ENCODE data around the gene TBC1D2. TPM values are rescaled to one million over a fixed set of nuclear protein-coding genes. Genes with fewer than 3 reads are reported as not detected.

Gene TBC1D2
- total RNA-seq, 1 donor from 2014 or later: 23.7 TPM

DNA sequence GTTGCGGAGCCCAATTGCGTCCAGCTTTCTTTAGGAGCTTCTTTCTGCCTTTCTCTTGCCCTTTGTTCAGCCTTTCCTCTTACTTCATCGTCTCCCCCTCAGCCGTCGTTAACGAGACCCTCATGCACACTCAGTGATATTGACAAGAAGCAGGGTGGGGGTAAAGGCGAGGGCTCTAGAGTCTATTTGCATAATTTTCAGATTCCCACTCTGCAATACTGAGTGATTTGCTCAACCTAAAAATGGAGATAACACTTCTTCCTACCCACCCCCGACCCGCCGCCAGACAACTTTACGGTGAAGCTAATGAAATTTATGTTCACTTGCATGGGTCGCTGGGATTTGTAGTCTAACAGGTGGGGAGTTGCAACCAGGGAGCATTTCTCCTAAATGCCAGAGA is 1.3 kb upstream of the TBC1D2 start:
- Mint-ChIP-seq H3K4me3 (ENCODE audit: unreplicated experiment) (peak overlapping the region; percentile 92), H3K27ac (ENCODE audit: unreplicated experiment) (peak overlapping the region; percentile 99), H3K4me1 (ENCODE audit: unreplicated experiment) (peaks cover 43% of the 10 kb centered on the region), H3K36me3 (ENCODE audit: unreplicated experiment) (no peaks in the 10 kb centered on the region), H3K27me3 (ENCODE audit: unreplicated experiment) (no peaks in the 10 kb centered on the region), H3K9me3 (ENCODE audit: unreplicated experiment) (no peaks in the 10 kb centered on the region)
- no peak for TF ChIP-seq CTCF (IDR thresholded peaks at IDR 0.05)
- DNase-seq (ENCODE audit: extremely low spot score, unreplicated experiment): no peak

- peaks cover 4% of the 10 kb centered on the region for H3K36me3 Mint-ChIP-seq (ENCODE audit: unreplicated experiment)
- DNase-seq (ENCODE audit: extremely low spot score, unreplicated experiment): no peak
- H3K4me3 Mint-ChIP-seq (ENCODE audit: unreplicated experiment): peak overlapping the region; percentile 92
- H3K27me3 Mint-ChIP-seq (ENCODE audit: unreplicated experiment): no peaks in the 10 kb centered on the region
- no peak for TF ChIP-seq CTCF (IDR thresholded peaks at IDR 0.05)
- peak overlapping the region; percentile 99 for H3K27ac Mint-ChIP-seq (ENCODE audit: unreplicated experiment)
- H3K9me3 Mint-ChIP-seq (ENCODE audit: unreplicated experiment): no peaks in the 10 kb centered on the region
- peaks cover 58% of the 10 kb centered on the region for H3K4me1 Mint-ChIP-seq (ENCODE audit: unreplicated experiment)
Measured at GRCh38 chr9:98255061-98255577, 330 bp downstream of the TBC1D2 start.

DNA sequence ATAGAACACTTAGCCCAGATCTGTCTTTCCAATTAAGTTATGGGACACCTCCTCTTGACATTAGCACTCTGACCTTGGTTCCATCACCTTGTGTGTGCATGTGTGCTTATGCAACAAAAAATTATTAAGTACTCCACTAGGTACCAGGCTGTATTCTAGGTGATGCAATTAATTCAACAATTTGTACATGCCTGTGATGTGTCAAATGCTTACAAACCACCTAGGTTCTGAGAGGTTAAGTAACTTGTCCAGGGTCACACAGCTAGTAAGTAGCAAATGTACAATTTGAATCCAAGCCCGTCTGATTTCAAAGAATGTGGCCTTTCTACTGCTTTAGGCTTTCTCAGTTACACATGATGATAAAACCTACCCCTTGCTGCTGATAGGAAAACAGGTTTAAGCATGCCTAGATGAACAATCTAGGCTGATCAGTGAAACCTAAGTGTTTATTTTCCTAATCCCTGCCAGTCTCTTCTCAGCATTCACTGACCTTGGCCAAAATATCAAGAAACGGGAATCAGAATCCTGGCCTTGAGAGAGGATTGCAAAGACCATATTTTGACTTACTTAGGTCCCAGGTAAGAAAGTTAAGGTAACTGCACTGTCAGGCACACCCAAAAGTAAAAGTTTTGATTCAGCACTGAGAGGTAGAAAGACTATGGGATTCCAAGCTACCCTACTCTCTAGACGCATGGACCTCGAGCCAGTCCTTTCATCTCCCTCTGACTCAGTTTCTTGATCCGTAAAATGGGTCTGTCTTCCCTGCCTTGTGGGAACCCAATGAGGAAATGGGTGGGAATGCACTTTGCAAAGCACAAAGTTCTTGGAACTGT is 1.0 kb downstream of the TBC1D2 start:
- Mint-ChIP-seq H3K27me3 (ENCODE audit: unreplicated experiment) (no peaks in the 10 kb centered on the region), H3K36me3 (ENCODE audit: unreplicated experiment) (peaks cover 8% of the 10 kb centered on the region), H3K27ac (ENCODE audit: unreplicated experiment) (peak overlapping the region; percentile 99), H3K9me3 (ENCODE audit: unreplicated experiment) (no peaks in the 10 kb centered on the region), H3K4me3 (ENCODE audit: unreplicated experiment) (peak overlapping the region; percentile 92), H3K4me1 (ENCODE audit: unreplicated experiment) (peaks cover 63% of the 10 kb centered on the region)
- no peak for TF ChIP-seq CTCF (IDR thresholded peaks at IDR 0.05)
- no peak for DNase-seq (ENCODE audit: extremely low spot score, unreplicated experiment)

GRCh38 chr9:98253565-98253964 is 1.9 kb downstream of the TBC1D2 start:
- peak overlapping the region; percentile 92 for H3K4me3 Mint-ChIP-seq (ENCODE audit: unreplicated experiment)
- H3K4me1 Mint-ChIP-seq (ENCODE audit: unreplicated experiment): peaks cover 72% of the 10 kb centered on the region
- no peaks in the 10 kb centered on the region for H3K9me3 Mint-ChIP-seq (ENCODE audit: unreplicated experiment)
- peak overlapping the region; percentile 43 for H3K27ac Mint-ChIP-seq (ENCODE audit: unreplicated experiment)
- H3K36me3 Mint-ChIP-seq (ENCODE audit: unreplicated experiment): peaks cover 8% of the 10 kb centered on the region
- no peak for TF ChIP-seq CTCF (IDR thresholded peaks at IDR 0.05)
- no peak for DNase-seq (ENCODE audit: extremely low spot score, unreplicated experiment)
- H3K27me3 Mint-ChIP-seq (ENCODE audit: unreplicated experiment): no peaks in the 10 kb centered on the region

DNA sequence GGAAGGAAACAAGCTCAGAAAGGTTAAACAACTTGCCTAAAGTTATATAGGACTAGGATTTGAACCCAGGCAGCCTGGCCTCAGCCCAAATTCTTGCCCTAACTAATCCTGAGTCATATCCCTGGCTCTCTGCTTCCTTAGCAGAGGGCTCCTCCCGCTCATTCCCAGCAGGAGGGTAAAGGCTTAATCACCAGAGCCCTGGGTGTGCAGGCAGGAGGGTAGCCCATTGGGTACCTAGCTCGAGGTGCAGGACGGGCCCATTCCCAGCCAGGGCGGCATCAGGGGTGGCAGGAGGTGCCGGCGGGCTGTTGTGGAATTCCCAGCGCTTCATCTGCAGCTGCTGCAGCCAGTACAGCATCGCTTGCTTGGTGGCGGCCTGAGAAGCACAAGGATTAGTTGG is 3.9 kb downstream of the TBC1D2 start:
- no peak for DNase-seq (ENCODE audit: extremely low spot score, unreplicated experiment)
- peaks cover 8% of the 10 kb centered on the region for H3K36me3 Mint-ChIP-seq (ENCODE audit: unreplicated experiment)
- peak overlapping the region; percentile 31 for H3K4me3 Mint-ChIP-seq (ENCODE audit: unreplicated experiment)

More for the DNA sequence above, 3.9 kb downstream of the TBC1D2 start:
- peak overlapping the region; percentile 62 for H3K27ac Mint-ChIP-seq (ENCODE audit: unreplicated experiment)
- H3K9me3 Mint-ChIP-seq (ENCODE audit: unreplicated experiment): no peaks in the 10 kb centered on the region
- no peak for TF ChIP-seq CTCF (IDR thresholded peaks at IDR 0.05)
- no peaks in the 10 kb centered on the region for H3K27me3 Mint-ChIP-seq (ENCODE audit: unreplicated experiment)
- H3K4me1 Mint-ChIP-seq (ENCODE audit: unreplicated experiment): peaks cover 76% of the 10 kb centered on the region
